Keratinocyte (primary cell): Measurements from ENCODE around the gene DNAH2.

Source experiments
- CTCF ChIP-seq, 3 experiments: IDR thresholded peaks in 1 of 3; conservative IDR thresholded peaks in 1 of 3; optimal IDR thresholded peaks in 1 of 3; 2 replicates in 2 of 3; 3 replicates in 1 of 3; pipeline versions ENCODE3 to v1.5.1; 2011; ENCODE audit warnings: low read length in 3 of 3, mild to moderate bottlenecking in 3 of 3, moderate library complexity in 2 of 3, control low read depth in 1 of 3, inconsistent platforms in 1 of 3; ENCODE audit not compliant: insufficient read depth in 2 of 3; ENCODE audit errors: extremely low read depth in 1 of 3
- EZH2 ChIP-seq: IDR thresholded peaks from one replicate; pipeline ENCODE4 v1.6.1; 2012; ENCODE audit warnings: inconsistent platforms, mild to moderate bottlenecking, low read length, moderate library complexity

- TF ChIP-seq CTCF (optimal IDR thresholded peaks at IDR 0.05 in 1 of 3, IDR thresholded peaks at IDR 0.05 in 1 of 3, conservative IDR thresholded peaks at IDR 0.05 in 1 of 3; ENCODE audit: extremely low read depth in 1 of 3, insufficient read depth in 2 of 3, low read length in 3 of 3) (no peak), EZH2 (no peak)
Observed at GRCh38 chr17:7750321-7750821, 32.8 kb downstream of the DNAH2 start.
